ENCODE results near the gene MSH4.
"Not testable (repeated sequence)": the region's sequence is repeated elsewhere in the genome, so short reads cannot be mapped to it uniquely, and the experiment has no call there.

The MSH4 gene

DNA sequence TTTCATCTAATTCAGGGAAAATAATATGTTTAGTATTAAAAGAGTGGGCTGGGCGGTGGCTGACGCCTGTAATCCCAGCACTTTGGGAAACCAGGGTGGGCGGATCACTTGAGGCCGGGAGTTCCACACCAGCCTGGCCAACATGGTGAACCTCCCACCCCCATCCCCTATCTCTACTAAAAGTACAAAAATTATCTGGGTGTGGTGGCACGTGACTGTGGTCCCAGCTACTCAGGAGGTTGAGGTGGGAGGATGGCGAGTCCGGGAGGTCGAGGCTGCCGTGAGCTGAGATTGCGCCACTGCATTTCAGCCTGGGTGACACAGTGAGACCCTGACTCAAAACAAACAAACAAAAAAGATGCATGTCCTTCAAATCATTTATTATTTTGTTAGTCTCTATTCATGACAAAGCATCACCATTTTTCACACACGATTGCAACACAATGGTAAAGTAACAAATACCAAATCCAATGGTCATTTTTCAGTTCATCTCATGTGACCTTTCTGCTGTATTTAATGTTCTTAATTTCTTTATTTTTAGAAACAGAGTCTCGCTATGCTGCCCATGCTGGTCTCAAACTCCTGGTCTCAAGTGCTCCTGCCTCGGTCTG is 1.0 kb downstream of the MSH4 start:
- DNase-seq: no peak

DNA sequence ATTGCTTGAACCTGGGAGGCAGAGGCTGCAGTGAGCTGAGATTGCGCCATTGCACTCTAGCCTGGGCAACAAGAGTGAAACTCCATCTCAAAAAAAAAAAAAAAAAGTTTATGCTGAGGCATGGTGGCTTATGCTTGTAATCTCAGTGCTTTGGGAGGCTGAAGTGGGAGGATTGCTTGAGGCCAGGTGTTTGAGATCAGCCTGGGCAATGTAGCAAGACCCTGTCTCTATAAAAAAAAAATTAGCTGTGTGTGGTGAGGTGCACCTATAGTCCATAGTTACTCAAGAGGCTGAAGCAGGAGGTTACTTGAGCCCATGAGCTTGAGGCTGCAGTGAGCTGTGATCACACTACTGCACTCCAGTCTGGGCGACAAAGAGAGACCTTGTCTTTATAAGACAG is 4.8 kb downstream of the MSH4 start:
- DNase-seq: not testable (repeated sequence)

GRCh38 chr1:75808921-75809320 is 12.2 kb downstream of the MSH4 start:
- DNase-seq: no peak

DNA sequence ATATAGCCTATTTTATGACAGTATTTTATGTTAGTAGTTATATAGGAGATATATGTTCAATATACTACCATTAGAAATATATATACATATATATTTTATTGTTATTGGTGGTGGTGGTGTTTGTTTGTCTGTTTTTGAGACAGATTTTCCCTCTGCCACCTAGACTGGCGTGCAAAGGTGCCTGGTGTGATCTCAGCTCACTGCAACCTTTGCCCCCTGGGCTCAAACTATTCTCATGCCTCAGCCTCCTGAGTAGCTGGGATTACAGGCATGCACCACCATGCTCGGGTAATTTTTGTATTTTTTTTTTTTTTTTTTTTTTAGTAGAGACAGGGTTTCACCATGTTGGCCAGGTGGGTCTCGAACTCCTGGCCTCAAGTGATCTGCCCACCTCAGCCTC is 13.4 kb downstream of the MSH4 start:
- not testable (repeated sequence) for DNase-seq

- DNase-seq: no peak
Measured at GRCh38 chr1:75811211-75811981, 14.7 kb downstream of the MSH4 start.

- no peak for DNase-seq
Measured at GRCh38 chr1:75812065-75812464, 15.4 kb downstream of the MSH4 start.

GRCh38 chr1:75823596-75823995 is 26.9 kb downstream of the MSH4 start:
- DNase-seq: not testable (repeated sequence)

GRCh38 chr1:75836528-75837100 is 39.9 kb downstream of the MSH4 start:
- DNase-seq: no peak

DNA sequence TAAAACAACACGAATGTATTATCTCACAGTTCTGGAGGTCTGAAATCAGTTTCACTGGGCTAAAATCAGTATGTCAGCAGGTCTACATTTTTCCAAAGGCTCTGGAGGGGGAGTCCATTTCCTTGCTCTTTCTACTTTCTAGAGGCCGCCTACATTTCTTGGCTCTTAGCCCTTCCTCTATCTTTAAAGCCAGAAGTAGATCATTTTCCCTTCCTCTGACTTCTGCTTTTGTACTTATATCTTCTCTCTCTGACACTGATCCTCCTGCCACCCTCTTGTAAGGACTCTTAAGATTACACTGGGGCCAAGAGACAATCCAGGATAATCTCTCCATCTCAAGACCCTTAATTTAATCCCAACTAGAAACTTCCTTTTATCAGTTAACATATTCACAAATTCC is 41.4 kb downstream of the MSH4 start:
- DNase-seq: no peak

DNA sequence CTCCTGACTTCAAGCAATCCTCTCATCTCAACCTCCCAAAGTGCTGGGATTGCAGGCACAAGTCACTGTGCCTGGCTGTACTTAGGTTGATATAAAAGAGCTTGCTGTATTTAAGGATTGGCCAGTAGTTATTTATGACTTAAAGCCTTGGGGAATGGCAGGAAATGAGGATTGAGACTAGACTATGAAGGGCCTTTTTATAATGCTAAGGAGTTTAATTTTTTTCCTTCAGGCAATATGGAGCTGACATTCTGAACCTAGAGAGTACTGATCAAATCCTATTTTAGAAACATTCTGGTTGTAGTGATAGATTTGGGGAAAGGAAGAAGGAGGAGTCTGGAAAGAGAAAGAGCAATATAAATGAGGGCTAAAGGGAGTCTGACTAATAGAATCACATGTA is 44.7 kb downstream of the MSH4 start:
- DNase-seq: no peak

- DNase-seq: no peak
Measured at GRCh38 chr1:75845576-75845975, 48.9 kb downstream of the MSH4 start.

GRCh38 chr1:75855010-75855409 is 58.3 kb downstream of the MSH4 start:
- no peak for DNase-seq

- no peak for DNase-seq
Measured at GRCh38 chr1:75855734-75856133, 59.1 kb downstream of the MSH4 start.

DNA sequence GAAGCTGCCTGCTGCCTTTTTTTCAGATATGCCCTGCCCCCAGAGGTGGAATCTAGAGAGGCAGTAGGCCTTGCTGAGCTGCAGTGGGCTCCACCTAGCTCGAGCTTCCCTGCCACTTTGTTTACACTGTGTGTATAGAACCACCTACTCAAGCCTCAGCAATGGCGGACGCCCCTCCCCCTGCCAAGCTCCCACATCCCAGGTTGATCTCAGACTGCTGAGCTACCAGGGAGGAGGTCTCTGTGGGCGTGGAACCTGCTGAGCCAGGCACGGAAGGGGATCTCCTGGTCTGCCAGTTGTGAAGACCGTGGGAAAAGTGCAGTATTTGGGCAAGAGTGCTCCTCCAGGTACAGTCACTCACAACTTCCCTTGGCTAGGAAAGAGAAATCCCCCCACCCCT is 65.1 kb downstream of the MSH4 start:
- no peak for DNase-seq

GRCh38 chr1:75870951-75871350 is 74.3 kb downstream of the MSH4 start:
- no peak for DNase-seq

GRCh38 chr1:75879985-75880384 is 83.3 kb downstream of the MSH4 start:
- no peak for DNase-seq

GRCh38 chr1:75884437-75884836 is 87.8 kb downstream of the MSH4 start:
- DNase-seq: no peak

DNA sequence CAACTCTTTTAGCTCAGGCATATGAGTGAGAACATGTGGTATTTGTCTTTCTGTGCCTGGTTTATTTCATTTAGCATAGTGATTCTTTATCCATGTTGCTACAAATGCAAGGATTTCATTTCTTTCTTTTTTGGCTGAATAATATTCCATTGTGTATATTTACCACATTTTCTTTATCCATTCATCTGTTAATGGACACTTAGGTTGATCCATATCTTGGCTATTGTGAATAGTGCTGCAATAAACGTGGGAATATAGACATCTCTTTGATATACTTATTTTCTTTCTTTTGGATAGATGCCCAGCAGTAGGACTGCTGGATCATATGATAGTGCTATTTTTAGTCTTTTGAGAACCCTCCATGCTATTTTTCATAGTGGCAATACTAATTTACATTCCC is 104.7 kb downstream of the MSH4 start:
- no peak for DNase-seq

DNA sequence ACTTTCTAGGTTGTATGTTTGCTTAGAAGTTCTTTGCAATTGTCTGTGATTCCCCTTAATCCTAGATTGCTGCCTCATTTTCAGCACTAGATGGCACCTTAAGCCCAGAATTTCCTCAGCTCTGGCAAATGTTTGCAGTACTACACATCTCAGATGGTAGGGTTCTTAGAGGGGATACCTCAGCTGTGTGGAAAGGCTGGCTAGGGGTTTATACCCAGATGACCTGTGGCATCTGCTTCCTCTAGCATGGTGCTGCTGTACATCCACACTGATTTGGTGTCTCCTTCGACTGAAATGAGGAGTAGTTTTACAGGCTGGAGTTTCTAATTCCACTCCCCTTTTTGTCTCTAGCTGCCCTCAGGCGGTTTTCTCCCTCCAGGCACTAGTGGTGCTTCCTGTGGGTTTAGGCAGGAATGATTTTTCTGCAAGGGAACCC is 112.1 kb downstream of the MSH4 start:
- no peak for DNase-seq

DNA sequence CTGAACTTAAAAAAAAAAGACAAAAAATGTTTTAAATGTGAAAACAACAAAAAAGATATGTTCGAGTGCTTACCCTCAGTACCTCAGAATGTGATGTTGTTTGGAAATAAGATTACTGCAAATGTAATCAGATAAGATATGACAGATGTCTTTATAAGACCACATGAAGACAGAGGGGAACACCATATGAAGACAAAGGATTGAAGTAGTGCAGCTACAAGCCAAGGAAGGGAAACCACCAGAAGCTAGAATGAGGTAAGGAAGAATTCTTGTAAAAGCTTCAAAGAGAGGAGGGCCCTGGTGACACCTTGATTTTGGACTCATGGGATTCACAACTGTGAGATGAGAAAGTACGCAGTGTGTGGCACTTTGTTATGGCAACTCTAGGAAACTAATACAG is 120.2 kb downstream of the MSH4 start:
- DNase-seq: no peak

DNA sequence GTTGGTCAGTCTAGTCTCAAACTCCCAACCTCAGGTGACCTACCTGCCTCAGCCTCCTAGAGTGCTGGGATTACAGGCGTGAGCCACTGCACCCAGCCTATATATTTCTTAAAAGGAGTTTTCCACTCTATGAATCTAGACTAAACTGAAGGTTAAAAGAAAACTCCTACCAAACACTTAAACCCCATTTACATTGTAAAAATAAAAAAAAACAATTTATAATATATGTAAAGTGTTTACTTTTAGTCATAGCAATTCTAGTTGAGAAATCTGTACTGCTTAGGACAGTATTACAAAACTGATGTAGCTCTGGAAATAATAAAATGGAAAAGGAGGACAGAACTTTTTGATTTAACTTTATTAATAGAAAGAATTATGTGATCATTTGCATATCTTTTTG is 126.0 kb downstream of the MSH4 start:
- no peak for DNase-seq

- no peak for DNase-seq
Measured at GRCh38 chr1:75932304-75932703, 135.6 kb downstream of the MSH4 start, which contains the start of gene ASB17. Gene ASB17 (minus strand): TSS chr1:75932404. CDS start chr1:75932291, 113 bp downstream.

- DNase-seq: no peak
Measured at GRCh38 chr1:75937034-75937433, 140.4 kb downstream of the MSH4 start.

GRCh38 chr1:75943037-75943436 is 146.4 kb downstream of the MSH4 start:
- not testable (repeated sequence) for DNase-seq

All from DMS79 (cell line).